ENCODE results near the gene SCN1B.

GRCh38 chr19:35009424-35010415 is 20.6 kb upstream of the SCN1B start:
- no peak for TF ChIP-seq CTCF (IDR thresholded peaks at IDR 0.05)
- TF ChIP-seq POLR2A (IDR thresholded peaks at IDR 0.05) = no peak
- TF ChIP-seq POLR2AphosphoS5 (IDR thresholded peaks at IDR 0.05; ENCODE audit: insufficient read depth in 1 of 2, low read depth in 1 of 2) = no peak
